GM12878 (cell line): Measurements from ENCODE around the gene NCAN. TPM values are rescaled to one million over a fixed set of nuclear protein-coding genes. Genes with fewer than 3 reads are reported as not detected.

Source experiments
- ATAC-seq: fragments of 200-7000 bp; cut with Tn5 transposase; 3 replicates; pipeline ENCODE4 v1.9.1; 2020; ENCODE audit warnings: mild to moderate bottlenecking, moderate library complexity
- BruUV-seq: library from RNA; stranded (reverse); fragments of 400-500 nt; replicated peaks from 2 replicates; lab custom pipeline; 2021; lab: Mats Ljungman, UMichigan
- CTCF ChIA-PET: fragments of 300-600 bp; sonication (Branson Sonifier 250); formaldehyde crosslinking; extraction: SDS; loops from one replicate; lab custom pipeline; 2021; ENCODE audit warnings: inconsistent platforms; lab: Yijun Ruan, JAX
- POLR2A ChIA-PET: fragments of 350-600 bp; formaldehyde crosslinking; extraction: SDS; loops from one replicate; lab custom pipeline; 2021; ENCODE audit warnings: inconsistent platforms; lab: Charles Lee
- RAD21 ChIA-PET: fragments of 300-600 bp; sonication (Branson Sonifier 250); formaldehyde crosslinking; loops from one replicate; lab custom pipeline; 2023; ENCODE audit warnings: antibody characterized with exemption; ENCODE audit not compliant: unreplicated experiment; lab: Charles Lee
- SMC1A ChIA-PET: fragments of 300-600 bp; sonication (Branson Sonifier 250); formaldehyde crosslinking; loops from one replicate; lab custom pipeline; 2023; ENCODE audit not compliant: unreplicated experiment, uncharacterized antibody; lab: Charles Lee
- DNase-seq: peaks from one replicate; pipeline ENCODE4 v3.0.0-alpha.2; 2011; ENCODE audit warnings: low read depth, low spot score
- FAIRE-seq: peaks from 3 replicates; lab custom pipeline; 2011; peaks lifted over from hg19 to GRCh38; lab: Jason Lieb, UNC
- H2AFZ ChIP-seq: 2 replicates; pipeline ENCODE4 v1.6.0; 2011; ENCODE audit warnings: low read depth, low read length, control low read depth; ENCODE audit not compliant: control insufficient read depth
- H3K27ac ChIP-seq: 2 replicates; pipeline ENCODE4 v1.5.1; 2011; ENCODE audit warnings: control low read depth; ENCODE audit not compliant: control insufficient read depth, insufficient read depth
- H3K27me3 ChIP-seq, 2 experiments: replicated peaks in 1 of 2; 2 replicates each; pipeline versions ENCODE4 v1.6.0 to v1.6.1; 2011; ENCODE audit warnings: low read length in 1 of 2; ENCODE audit not compliant: control insufficient read depth in 2 of 2, insufficient read depth in 2 of 2
- H3K36me3 ChIP-seq, 2 experiments: 2 replicates each; pipeline ENCODE4 v1.5.1; 2011; ENCODE audit warnings: low read length in 1 of 2; ENCODE audit not compliant: control insufficient read depth in 2 of 2, insufficient read depth in 2 of 2
- H3K4me1 ChIP-seq: 2 replicates; pipeline ENCODE4 v1.6.1; 2011; ENCODE audit warnings: mild to moderate bottlenecking, low read length, moderate library complexity, mixed read lengths; ENCODE audit not compliant: control insufficient read depth, insufficient read depth
- H3K4me2 ChIP-seq: 2 replicates; pipeline ENCODE4 v1.6.0; 2011; ENCODE audit warnings: control low read depth; ENCODE audit not compliant: control insufficient read depth, insufficient read depth
- H3K4me3 ChIP-seq: fragments of 200-600 bp; sonication (generic); 2 replicates; pipeline ENCODE4 v1.5.1; 2016
- H3K79me2 ChIP-seq: 2 replicates; pipeline ENCODE4 v1.6.0; 2011; ENCODE audit warnings: low read length; ENCODE audit not compliant: control insufficient read depth, insufficient read depth
- H3K9ac ChIP-seq: 2 replicates; pipeline ENCODE4 v1.8.0; 2011; ENCODE audit warnings: low read length, control low read depth, mixed read lengths; ENCODE audit not compliant: control insufficient read depth, insufficient read depth
- H3K9me3 ChIP-seq: replicated peaks from 3 replicates; pipeline ENCODE4 v1.5.1; 2011; ENCODE audit warnings: mild to moderate bottlenecking, low read length; ENCODE audit not compliant: control insufficient read depth, insufficient read depth
- H4K20me1 ChIP-seq: 2 replicates; pipeline ENCODE4 v1.6.0; 2011; ENCODE audit not compliant: control insufficient read depth, insufficient read depth
- BHLHE40 ChIP-seq, 2 experiments: fragments of 450-650 bp in 1 of 2; IDR thresholded peaks; 2 replicates each; pipeline ENCODE4 v1.6.1; 2011 to 2017; ENCODE audit warnings: low read depth in 2 of 2, borderline replicate concordance in 1 of 2, improper control_type of control experiment in 1 of 2, low read length in 1 of 2, mild to moderate bottlenecking in 1 of 2
- CBFB ChIP-seq: IDR thresholded peaks from 2 replicates; pipeline ENCODE4 v1.6.1; 2016; ENCODE audit warnings: antibody characterized with exemption, low read depth
- CBX3 ChIP-seq: fragments of 200-600 bp; sonication (generic); IDR thresholded peaks from 2 replicates; pipeline ENCODE4 v1.6.1; 2016; ENCODE audit warnings: low read depth, borderline replicate concordance
- EED ChIP-seq: sonication (generic); IDR thresholded peaks from 2 replicates; pipeline ENCODE4 v1.6.1; 2016; ENCODE audit warnings: antibody characterized with exemption, low read depth
- ELK1 ChIP-seq: IDR thresholded peaks from 2 replicates; pipeline ENCODE4 v1.6.1; 2012; ENCODE audit warnings: low read depth, low read length, improper control_type of control experiment
- EP300 ChIP-seq, 2 experiments: fragments of 150-350 bp in 1 of 2; IDR thresholded peaks; 2 replicates each; pipeline ENCODE4 v1.6.1; 2011 to 2012; ENCODE audit warnings: low read depth in 2 of 2, low read length in 2 of 2, borderline replicate concordance in 1 of 2, improper control_type of control experiment in 1 of 2, inconsistent platforms in 1 of 2; ENCODE audit not compliant: control insufficient read depth in 1 of 2
- HCFC1 ChIP-seq: fragments of 150-350 bp; IDR thresholded peaks from 2 replicates; pipeline ENCODE4 v1.6.1; 2014; ENCODE audit warnings: low read length
- KLF5 ChIP-seq: fragments of 450-650 bp; IDR thresholded peaks from 2 replicates; pipeline ENCODE4 v1.6.1; 2014; ENCODE audit warnings: mild to moderate bottlenecking; ENCODE audit not compliant: partially characterized antibody
- NR2C2 ChIP-seq: IDR thresholded peaks from 2 replicates; pipeline ENCODE4 v1.6.1; 2011; ENCODE audit warnings: borderline replicate concordance, low read depth; ENCODE audit not compliant: control insufficient read depth, insufficient read length
- NRF1 ChIP-seq: conservative IDR thresholded peaks from 2 replicates; pipeline ENCODE4 v1.6.1; 2011; ENCODE audit warnings: mild to moderate bottlenecking, low read depth, low read length, improper control_type of control experiment
- SPI1 ChIP-seq: IDR thresholded peaks from 2 replicates; pipeline ENCODE4 v1.6.1; 2011; ENCODE audit warnings: low read depth, mild to moderate bottlenecking, low read length, moderate library complexity, borderline replicate concordance; ENCODE audit not compliant: insufficient read depth
- TAF1 ChIP-seq: IDR thresholded peaks from 2 replicates; pipeline ENCODE4 v1.6.1; 2011; ENCODE audit warnings: mild to moderate bottlenecking, low read depth, low read length, borderline replicate concordance
- TBL1XR1 ChIP-seq: IDR thresholded peaks from 2 replicates; pipeline ENCODE4 v1.6.1; 2012; ENCODE audit warnings: low read depth, low read length, improper control_type of control experiment
- USF1 ChIP-seq: IDR thresholded peaks from 2 replicates; pipeline ENCODE4 v1.6.1; 2011; ENCODE audit warnings: borderline replicate concordance, low read depth, mild to moderate bottlenecking, moderate library complexity, mixed read lengths, low read length; ENCODE audit not compliant: insufficient read depth; ENCODE audit errors: extremely low read length
- ZBTB4 ChIP-seq: fragments of 450-650 bp; formaldehyde crosslinking; IDR thresholded peaks from 2 replicates; pipeline ENCODE4 v1.4.0; 2022; ENCODE audit warnings: mild to moderate bottlenecking, moderate library complexity
- WGBS: methylation state at CpG from one replicate; pipeline ENCODE4 v1.1.6; 2016; ENCODE audit warnings: low lambda C conversion rate; ENCODE audit not compliant: insufficient replicate concordance, insufficient coverage; ENCODE audit errors: missing lambda C conversion rate; 5-methylcytosine and 5-hydroxymethylcytosine counted together
- in situ Hi-C: fragments of 300-500 bp; cut with MboI; formaldehyde crosslinking; loops from 9 replicates; pipeline ENCODE4 v1.14.3; 2018; ENCODE audit warnings: mixed read lengths
- intact Hi-C: fragments of 100-400 bp; cut with micrococcal nuclease; formaldehyde crosslinking; loops from one replicate; pipeline ENCODE4 v1.14.2; 2022; ENCODE audit not compliant: unreplicated experiment
- polyA plus RNA-seq, 11 experiments: library from polyadenylated mRNA; depleted of rRNA in 4 of 11; unstranded in 6 of 11; stranded (reverse) in 5 of 11; fragments of >200 nt; fragmentation: Nextera tagmentation in 4 of 11; fragmentation: Illumina TruSeq in 1 of 11; extraction: Ambion mirVana in 4 of 11; extraction: Trizol in 1 of 11; gene quantifications; 1 replicate in 1 of 11; 2 replicates in 10 of 11; pipeline versions ENCODE4 v1.2.1 to v1.2.3, GENCODE V29; 2011 to 2016; ENCODE audit warnings: inconsistent platforms in 2 of 11, missing spikeins in 2 of 11, low read depth in 1 of 11
- total RNA-seq, 4 experiments: library from RNA; depleted of rRNA in 3 of 4; stranded (reverse); fragments of >200 nt in 3 of 4; fragmentation: Illumina TruSeq in 1 of 4; extraction: Trizol in 1 of 4; gene quantifications; 2 replicates each; pipeline versions ENCODE4 v1.2.1 to v1.2.3, GENCODE V29; 2013 to 2021

NCAN gene
- total and polyA plus RNA-seq, 10 of the 15 experiments (the other 5 are each of a cell fraction or from before 2014, with no cell fraction given): 0.02 to 0.34 (median 0.12) TPM; not detected in 1

DNA sequence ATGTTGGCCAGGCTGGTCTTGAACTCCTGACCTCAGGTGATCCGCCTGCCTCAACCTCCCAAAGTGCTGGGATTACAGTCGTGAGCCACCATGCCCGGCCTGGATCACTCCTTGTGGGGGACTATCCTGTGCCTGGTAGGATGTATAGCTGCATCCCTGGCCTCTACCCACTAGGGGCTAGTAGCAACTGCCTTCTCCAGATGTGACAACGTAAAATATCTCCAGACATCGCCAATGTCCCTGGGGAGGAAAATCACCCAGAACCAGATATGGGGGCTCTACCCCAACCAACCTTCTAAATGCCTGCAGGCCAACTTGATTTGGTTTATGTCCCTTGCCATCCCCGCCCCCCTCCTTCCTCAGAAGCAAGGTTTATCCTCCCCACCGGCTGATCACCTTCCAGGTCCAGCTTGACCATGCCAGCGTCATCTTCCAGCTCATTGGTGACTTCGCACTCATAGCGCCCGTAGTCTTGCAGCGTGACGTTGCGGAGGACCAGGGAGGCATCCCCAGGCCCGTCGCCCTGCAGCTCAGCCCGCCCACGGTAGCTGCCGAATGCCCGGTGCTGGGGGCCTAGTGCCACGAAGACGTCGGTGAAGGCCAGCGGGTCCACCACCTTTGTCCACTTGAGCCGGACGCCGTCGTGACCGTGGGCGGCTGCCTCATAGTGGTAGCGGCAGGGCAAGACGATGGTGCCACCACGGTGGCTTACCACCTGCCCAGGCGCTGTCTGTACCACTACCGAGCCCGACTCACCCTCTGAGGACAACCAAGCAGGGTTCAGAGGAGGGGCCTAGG is 48.9 kb downstream of the NCAN start (continued):
- TF ChIP-seq ELK1 (no peak), NRF1 (no peak), EED (no peak), HCFC1 (no peak)

DNA sequence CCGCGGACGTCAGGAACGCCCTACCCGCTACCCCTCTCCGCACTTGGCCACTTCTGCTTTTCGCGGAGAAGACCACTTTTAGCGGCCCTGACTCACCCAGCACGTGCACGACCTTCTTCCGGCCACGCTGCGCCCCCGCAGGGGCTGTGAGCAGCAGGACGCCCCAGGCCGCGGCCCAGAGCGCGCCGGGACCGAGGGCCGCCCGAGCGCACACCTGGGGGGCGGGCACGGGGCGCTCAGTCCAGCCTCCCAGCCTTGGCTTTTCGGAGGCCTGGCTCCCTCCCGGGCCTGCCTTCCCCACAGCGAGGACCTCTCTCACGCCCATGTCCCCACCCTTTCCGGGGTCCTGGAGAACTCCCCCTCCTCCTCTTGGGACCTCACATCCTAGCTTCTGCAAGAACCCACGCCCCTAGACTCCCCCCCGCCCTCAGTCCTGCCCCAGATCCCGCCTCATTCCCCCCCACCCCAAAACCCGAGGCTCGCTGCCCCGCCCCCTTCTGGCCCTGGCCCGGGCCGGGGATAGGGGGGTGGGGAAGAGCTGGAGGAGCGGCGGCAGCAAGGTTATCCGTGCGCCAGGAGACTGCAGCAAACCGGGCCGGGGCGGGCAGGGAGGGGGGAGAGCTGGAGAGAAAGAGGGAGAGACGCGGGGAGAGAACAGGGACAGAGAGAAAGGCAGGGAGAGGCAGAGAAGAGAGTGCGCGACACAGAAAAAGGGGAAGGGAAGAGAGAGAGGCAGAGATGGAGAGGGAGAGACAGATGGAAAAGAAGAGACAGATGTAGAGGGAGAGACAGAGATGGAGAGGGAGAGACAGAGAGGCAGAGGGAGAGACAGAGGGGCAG is 49.8 kb downstream of the NCAN start:
- Histone ChIP-seq H3K9me3 (no peaks in the 10 kb centered on the region; the same call in 2 of the 3 replicates), H3K36me3 (no peaks in the 10 kb centered on the region), H3K27me3 (peaks cover 0 to 2% of the 10 kb centered on the region in 2 experiments; a peak in 1 of 4 replicates), H2AFZ (no peak overlapping the region), H3K27ac (no peak overlapping the region), H4K20me1 (no peaks in the 10 kb centered on the region), H3K9ac (no peak overlapping the region), H3K4me3 (no peak overlapping the region), H3K79me2 (no peaks in the 10 kb centered on the region), H3K4me2 (no peak overlapping the region), H3K4me1 (no peaks in the 10 kb centered on the region)
- CTCF ChIA-PET: no interaction called here
- SMC1A ChIA-PET: no interaction called here
- intact Hi-C loops: no loop called here
- no TSS peak for BruUV-seq
- RAD21 ChIA-PET: no interaction called here
- 4% methylated on average over 21 of the region's 52 CpGs for WGBS
- FAIRE-seq (no peak), DNase-seq (no peak), ATAC-seq (no peak)
- POLR2A ChIA-PET: no interaction called here
- in situ Hi-C loops: no loop called here
- no peak for TF ChIP-seq TBL1XR1
- TF ChIP-seq NR2C2: no peak
- no peak for TF ChIP-seq CBX3
- no peak for TF ChIP-seq ZBTB4 (CRISPR knock-in tag)
- TF ChIP-seq USF1: no peak
- TF ChIP-seq KLF5: no peak
- no peak for TF ChIP-seq TAF1
- TF ChIP-seq BHLHE40 (IDR thresholded peaks at IDR 0.05; ENCODE audit: borderline replicate concordance in 1 of 2, low read depth in 2 of 2, low read length in 1 of 2): peak in 1 of 2 experiments; percentile 73; a peak in 2 of 4 replicates
- TF ChIP-seq CBFB: no peak
- no peak for TF ChIP-seq EP300 (IDR thresholded peaks at IDR 0.05; ENCODE audit: borderline replicate concordance in 1 of 2, control insufficient read depth in 1 of 2, low read depth in 2 of 2, low read length in 2 of 2)
- peak; percentile 54; the same call in 1 of the 2 replicates for TF ChIP-seq SPI1
